ENCODE data around the gene EYA2. TPM values are rescaled to one million over a fixed set of nuclear protein-coding genes. Genes with fewer than 3 reads are reported as not detected.

The EYA2 gene
- total RNA-seq, 1 donor from 2014 or later = 0.62 TPM

- ChIA-PET CTCF (no interaction called here), POLR2A (no interaction called here)
- H3K27me3 Mint-ChIP-seq = peaks cover 17% of the 10 kb centered on the region
- intact Hi-C loops (cut with micrococcal nuclease) = no loop called here
- no peak for TF ChIP-seq CTCF (IDR thresholded peaks at IDR 0.05)
- no peak overlapping the region for H3K27ac Mint-ChIP-seq
- no peak for DNase-seq
- ATAC-seq (ENCODE audit: low read depth) = no peak
- H3K36me3 Mint-ChIP-seq (ENCODE audit: low read depth) = no peaks in the 10 kb centered on the region
- H3K4me1 Mint-ChIP-seq = no peaks in the 10 kb centered on the region
- H3K4me3 Mint-ChIP-seq = no peak overlapping the region
- peaks cover 6% of the 10 kb centered on the region for H3K9me3 Mint-ChIP-seq
These were observed 261.9 kb downstream of the EYA2 start for GRCh38 chr20:47156301-47157137.

- Mint-ChIP-seq H3K4me3 (no peak overlapping the region), H3K4me1 (no peaks in the 10 kb centered on the region), H3K27me3 (peaks cover 6% of the 10 kb centered on the region), H3K36me3 (ENCODE audit: low read depth) (no peaks in the 10 kb centered on the region), H3K9me3 (peaks cover 1% of the 10 kb centered on the region), H3K27ac (no peak overlapping the region)
- ChIA-PET POLR2A (no interaction called here), CTCF (no interaction called here)
- intact Hi-C loops (cut with micrococcal nuclease) = no loop called here
- no peak for TF ChIP-seq CTCF (IDR thresholded peaks at IDR 0.05)
- DNase-seq (no peak), ATAC-seq (ENCODE audit: low read depth) (no peak)
These were observed 264.5 kb downstream of the EYA2 start for GRCh38 chr20:47159166-47159565.

DNA sequence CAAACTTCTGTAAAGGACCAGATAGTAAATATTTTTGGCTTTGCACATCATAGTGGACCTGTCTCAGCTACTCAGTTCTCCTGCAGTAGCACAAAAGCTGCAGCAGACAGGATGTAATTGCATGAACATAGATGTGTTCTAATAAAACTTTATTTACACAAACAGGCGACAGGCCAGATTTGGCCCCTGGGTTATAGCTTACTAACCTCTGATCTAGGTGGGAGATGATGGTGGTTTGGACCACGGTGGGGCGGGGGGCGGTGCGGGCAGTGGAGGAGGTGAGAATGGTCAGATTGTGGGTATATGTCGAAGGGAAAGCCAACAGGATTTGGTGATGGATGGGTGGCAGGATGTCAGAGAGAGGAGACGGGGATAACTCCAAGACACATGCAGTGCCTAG lies 265.6 kb downstream of the EYA2 start:
- Mint-ChIP-seq H3K27me3 (no peaks in the 10 kb centered on the region), H3K4me1 (no peaks in the 10 kb centered on the region), H3K9me3 (no peaks in the 10 kb centered on the region), H3K27ac (no peak overlapping the region), H3K4me3 (no peak overlapping the region), H3K36me3 (ENCODE audit: low read depth) (no peaks in the 10 kb centered on the region)
- no peak for DNase-seq
- intact Hi-C loops (cut with micrococcal nuclease) = no loop called here
- no peak for ATAC-seq (ENCODE audit: low read depth)
- TF ChIP-seq CTCF (IDR thresholded peaks at IDR 0.05) = no peak
- POLR2A ChIA-PET = no interaction called here
- CTCF ChIA-PET = no interaction called here

- ATAC-seq (ENCODE audit: low read depth) (no peak), DNase-seq (no peak)
- no peak for TF ChIP-seq CTCF (IDR thresholded peaks at IDR 0.05)
- intact Hi-C loops (cut with micrococcal nuclease) = no loop called here
- Mint-ChIP-seq H3K27me3 (no peaks in the 10 kb centered on the region), H3K4me3 (no peak overlapping the region), H3K9me3 (no peaks in the 10 kb centered on the region), H3K27ac (no peak overlapping the region), H3K36me3 (ENCODE audit: low read depth) (no peaks in the 10 kb centered on the region), H3K4me1 (no peaks in the 10 kb centered on the region)
- POLR2A ChIA-PET = no interaction called here
- CTCF ChIA-PET = no interaction called here
These were observed 266.3 kb downstream of the EYA2 start for GRCh38 chr20:47160992-47161391.

GRCh38 chr20:47161411-47161810 lies 266.8 kb downstream of the EYA2 start:
- intact Hi-C loops (cut with micrococcal nuclease) = no loop called here
- no peaks in the 10 kb centered on the region for H3K4me1 Mint-ChIP-seq
- no peak for ATAC-seq (ENCODE audit: low read depth)

More at GRCh38 chr20:47161411-47161810, 266.8 kb downstream of the EYA2 start:
- CTCF ChIA-PET = no interaction called here
- H3K27ac Mint-ChIP-seq = no peak overlapping the region
- H3K27me3 Mint-ChIP-seq = no peaks in the 10 kb centered on the region
- no peak overlapping the region for H3K4me3 Mint-ChIP-seq
- no peak for TF ChIP-seq CTCF (IDR thresholded peaks at IDR 0.05)
- H3K9me3 Mint-ChIP-seq = no peaks in the 10 kb centered on the region
- no peaks in the 10 kb centered on the region for H3K36me3 Mint-ChIP-seq (ENCODE audit: low read depth)
- no peak for DNase-seq
- POLR2A ChIA-PET = no interaction called here
